Choroid plexus epithelial cell (primary cell): ENCODE data around the gene EFR3B.
A peak's percentile ranks its signal among the peaks of the same experiment; 100 is the strongest.

Source experiments
- DNase-seq: peaks from one replicate; pipeline ENCODE4 v3.0.0-alpha.2; 2010; ENCODE audit warnings: low read depth
- H3K4me3 ChIP-seq: 2 replicates; pipeline ENCODE4 v1.5.1; 2011; ENCODE audit warnings: low read depth, mild to moderate bottlenecking, control low read depth, low read length, moderate library complexity
- CTCF ChIP-seq: conservative IDR thresholded peaks from 2 replicates; pipeline ENCODE4 v1.5.1; 2011; ENCODE audit warnings: low read depth, mild to moderate bottlenecking, control low read depth, inconsistent platforms, low read length, moderate library complexity

Gene EFR3B

GRCh38 chr2:25035537-25036220, 6.2 kb upstream of the EFR3B start:
- no peak for DNase-seq
- TF ChIP-seq CTCF = no peak
- no peak overlapping the region for H3K4me3 ChIP-seq

- DNase-seq = no peak
- TF ChIP-seq CTCF = no peak
- no peak overlapping the region for H3K4me3 ChIP-seq
Observed at GRCh38 chr2:25036221-25036559, 5.7 kb upstream of the EFR3B start.

DNA sequence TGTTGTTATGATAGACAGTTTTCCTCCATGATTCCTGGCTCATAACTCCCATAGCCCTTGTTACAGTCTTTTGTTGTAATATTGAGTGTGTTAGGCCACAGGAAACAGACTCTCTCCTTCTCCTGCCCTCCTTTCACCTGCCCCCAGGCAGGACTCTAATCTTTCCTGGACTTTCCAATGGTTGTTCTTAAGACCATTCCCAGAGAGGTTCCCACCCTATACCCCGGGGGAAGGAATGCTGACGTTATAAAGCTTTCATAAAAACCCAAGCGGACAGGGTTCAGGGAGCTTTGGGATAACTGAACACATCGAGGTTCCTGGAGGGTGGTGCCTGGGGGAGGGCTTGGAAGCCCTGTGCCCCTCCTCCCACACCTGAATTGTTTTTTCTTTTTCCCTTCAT, 2.8 kb upstream of the EFR3B start:
- no peak for TF ChIP-seq CTCF
- no peak overlapping the region for H3K4me3 ChIP-seq
- DNase-seq = no peak

GRCh38 chr2:25041307-25041927, 459 bp upstream of the EFR3B start:
- peak overlapping the region; percentile 16 for H3K4me3 ChIP-seq
- TF ChIP-seq CTCF = peak; percentile 57
- peak; percentile 61 for DNase-seq

DNA sequence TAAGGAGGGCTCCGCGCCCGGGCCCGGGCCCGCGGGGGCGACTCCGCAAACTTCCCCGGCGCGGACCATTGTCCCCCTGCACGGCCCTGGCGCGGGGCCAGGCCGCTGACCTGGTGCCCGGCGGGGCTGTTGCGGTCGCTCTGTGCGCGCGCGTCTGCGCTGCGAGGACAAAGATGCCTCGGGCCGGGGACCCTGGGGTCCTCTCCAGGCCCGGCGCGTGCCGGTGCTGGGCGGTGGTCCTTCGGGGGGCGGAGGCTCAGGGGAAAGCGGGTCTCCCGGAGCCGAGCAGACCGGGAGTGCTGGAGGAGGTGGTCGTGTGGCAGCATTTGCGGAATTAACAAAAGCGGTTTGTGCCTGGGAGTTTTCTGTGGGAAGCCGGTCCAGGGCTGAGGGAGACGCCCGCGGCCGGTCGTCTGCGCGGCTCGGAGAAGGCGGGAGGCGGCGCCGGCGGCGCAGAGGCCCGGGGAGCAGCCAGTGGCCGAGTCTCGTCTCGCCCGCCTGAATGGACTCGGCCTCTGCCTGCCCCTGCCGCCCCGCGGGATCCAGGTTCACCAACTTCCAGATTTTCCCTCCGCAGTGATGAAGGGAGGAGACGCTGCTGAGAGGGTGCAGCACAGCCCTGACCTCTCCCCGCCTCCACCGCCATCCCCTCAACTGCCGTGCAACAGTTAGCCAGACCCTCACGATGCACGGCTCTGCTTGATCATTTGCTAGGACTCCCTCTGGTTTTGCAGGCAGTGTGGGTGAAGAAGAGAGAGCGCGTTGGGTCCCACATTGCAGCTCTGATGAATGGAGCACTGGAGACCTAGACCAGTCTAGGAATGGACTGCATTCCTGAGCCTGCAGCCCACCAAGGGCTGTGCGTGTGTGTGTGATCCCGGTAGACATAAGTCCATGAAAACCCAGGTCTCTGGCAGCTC, 705 bp downstream of the EFR3B start:
- peak; percentile 37 for DNase-seq
- no peak for TF ChIP-seq CTCF
- H3K4me3 ChIP-seq = peak overlapping the region; percentile 55

DNA sequence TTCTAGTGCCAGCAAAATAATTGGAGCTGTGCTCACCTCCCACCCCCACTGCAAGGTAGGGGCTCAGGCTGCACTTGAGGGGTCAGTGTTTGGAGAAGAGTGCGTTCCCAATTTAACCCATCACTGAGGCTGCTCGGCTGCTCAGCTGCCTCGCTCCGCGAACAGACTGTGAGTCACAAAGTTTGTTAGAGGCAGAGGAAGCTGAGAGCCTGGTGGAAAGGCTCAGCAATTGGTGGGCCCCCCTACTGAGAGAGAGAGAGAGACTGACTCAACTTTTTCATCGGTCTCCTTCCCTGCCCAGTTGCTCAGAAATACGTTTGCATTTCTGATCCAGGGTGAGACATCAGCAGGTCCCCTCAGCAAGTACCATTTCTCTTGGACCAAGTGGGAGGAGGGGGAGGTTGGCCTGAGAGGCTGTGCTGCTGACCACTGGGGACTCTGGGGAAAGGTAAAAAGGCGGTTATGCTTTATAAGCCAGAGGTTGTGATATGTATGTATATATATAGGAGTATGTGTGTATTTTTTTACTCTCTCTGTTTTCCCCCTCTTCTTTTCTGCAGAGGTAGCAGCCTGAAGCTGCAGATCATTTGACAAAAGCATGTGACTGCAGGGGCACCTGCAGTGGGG, 1.5 kb downstream of the EFR3B start:
- DNase-seq = peak; percentile 90
- TF ChIP-seq CTCF = no peak
- no peak overlapping the region for H3K4me3 ChIP-seq
